ENCODE results near the gene ATP2B1. TPM values are rescaled to one million over a fixed set of nuclear protein-coding genes. Genes with fewer than 3 reads are reported as not detected.
"Not testable (repeated sequence)": the region's sequence is repeated elsewhere in the genome, so short reads cannot be mapped to it uniquely, and the experiment has no call there.

ATP2B1 gene
- total RNA-seq: 36.9 TPM

GRCh38 chr12:89708565-89709156, at the start of gene ATP2B1:
ATP2B1 (minus strand) TSS chr12:89708838; CDS start chr12:89655886, 52,952 bp downstream.
- peak; percentile 67 to 91 (median 88) for DNase-seq (ENCODE audit: low read depth in 2 of 3, low spot score in 2 of 3)

DNA sequence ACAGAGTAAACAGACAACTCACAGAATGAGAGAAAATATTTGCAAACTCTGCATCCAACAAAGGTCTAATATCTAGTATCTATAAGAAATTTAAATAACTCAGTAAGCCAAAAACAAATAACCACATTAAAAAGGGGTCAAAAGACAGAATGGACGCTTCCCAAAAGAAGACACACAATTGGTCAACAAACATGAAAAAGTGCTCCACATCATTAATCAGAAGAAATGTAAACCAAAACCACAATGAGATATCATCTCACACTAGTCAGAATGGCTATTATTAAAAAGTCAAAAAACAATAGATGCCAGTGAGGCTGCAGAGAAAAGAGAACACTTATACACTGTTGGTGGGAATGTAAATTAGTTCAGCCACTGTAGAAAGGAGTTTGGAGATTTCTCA, 49.3 kb upstream of the ATP2B1 start:
- DNase-seq (ENCODE audit: low read depth in 2 of 3, low spot score in 2 of 3): not testable (repeated sequence)

GRCh38 chr12:89756585-89757398, 48.2 kb upstream of the ATP2B1 start:
- peak in 2 of 3 donors; percentile 96 to 99 for DNase-seq (ENCODE audit: low read depth in 2 of 3, low spot score in 2 of 3)

DNA sequence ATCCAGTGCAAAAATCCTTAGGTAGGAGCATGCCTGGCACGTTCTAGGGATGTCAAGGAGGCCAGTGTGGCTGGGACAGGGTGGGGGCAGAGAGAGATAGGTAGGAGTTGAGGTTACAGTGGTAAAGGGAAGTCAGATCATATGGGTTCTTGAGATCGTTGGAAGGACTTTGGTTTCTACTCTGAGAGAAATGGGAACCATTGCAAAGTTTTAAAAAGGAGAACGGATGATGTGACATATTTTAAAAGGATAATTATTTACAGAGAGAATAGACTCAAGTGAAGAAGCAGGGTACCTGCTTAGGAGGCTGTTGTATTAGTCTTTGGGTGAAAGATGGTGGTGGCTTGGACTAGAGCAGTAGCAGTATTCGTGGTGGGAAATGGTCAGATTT, 47.6 kb upstream of the ATP2B1 start:
- DNase-seq (ENCODE audit: low read depth in 2 of 3, low spot score in 2 of 3): peak in 1 of 3 donors; percentile 57

DNA sequence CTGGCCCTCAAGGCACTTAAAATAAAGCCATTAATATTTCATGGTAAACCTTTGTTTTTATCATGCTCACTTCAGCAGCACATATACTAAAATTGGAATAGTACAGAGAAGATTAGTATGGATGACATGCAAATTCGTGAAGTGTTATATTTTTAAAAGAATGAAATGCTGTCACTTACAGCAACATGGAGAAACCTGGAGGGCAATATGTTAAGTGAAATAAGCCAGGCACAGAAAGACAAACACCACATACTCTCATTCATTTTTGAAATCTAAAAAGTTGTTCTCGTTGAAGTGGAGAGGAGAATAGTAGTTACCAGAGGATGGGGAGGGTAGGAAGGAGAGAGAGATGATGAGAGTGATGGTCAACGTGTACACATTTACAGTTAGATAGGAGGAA, 45.4 kb upstream of the ATP2B1 start:
- no peak for DNase-seq (ENCODE audit: low read depth in 2 of 3, low spot score in 2 of 3)

DNA sequence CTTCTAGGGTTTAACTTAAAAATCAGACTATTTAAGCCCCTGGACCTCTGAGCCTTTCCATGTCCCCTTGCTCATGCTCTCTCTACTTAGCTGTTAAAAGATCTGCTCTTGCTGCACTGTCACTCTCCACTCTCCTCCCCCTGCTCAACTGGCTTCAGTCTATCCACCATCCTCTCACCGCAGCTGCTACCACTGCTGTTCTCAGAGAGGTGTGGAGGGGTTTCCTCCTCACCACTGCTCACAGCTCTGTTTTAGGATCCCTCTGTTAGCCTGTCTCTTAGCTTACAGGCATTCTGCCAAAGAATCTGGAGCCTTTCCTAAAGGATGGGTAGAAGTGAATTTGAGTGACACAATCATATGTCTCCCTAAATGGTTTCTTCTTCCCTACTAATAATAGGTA, 43.7 kb upstream of the ATP2B1 start:
- DNase-seq (ENCODE audit: low read depth in 2 of 3, low spot score in 2 of 3): no peak

DNA sequence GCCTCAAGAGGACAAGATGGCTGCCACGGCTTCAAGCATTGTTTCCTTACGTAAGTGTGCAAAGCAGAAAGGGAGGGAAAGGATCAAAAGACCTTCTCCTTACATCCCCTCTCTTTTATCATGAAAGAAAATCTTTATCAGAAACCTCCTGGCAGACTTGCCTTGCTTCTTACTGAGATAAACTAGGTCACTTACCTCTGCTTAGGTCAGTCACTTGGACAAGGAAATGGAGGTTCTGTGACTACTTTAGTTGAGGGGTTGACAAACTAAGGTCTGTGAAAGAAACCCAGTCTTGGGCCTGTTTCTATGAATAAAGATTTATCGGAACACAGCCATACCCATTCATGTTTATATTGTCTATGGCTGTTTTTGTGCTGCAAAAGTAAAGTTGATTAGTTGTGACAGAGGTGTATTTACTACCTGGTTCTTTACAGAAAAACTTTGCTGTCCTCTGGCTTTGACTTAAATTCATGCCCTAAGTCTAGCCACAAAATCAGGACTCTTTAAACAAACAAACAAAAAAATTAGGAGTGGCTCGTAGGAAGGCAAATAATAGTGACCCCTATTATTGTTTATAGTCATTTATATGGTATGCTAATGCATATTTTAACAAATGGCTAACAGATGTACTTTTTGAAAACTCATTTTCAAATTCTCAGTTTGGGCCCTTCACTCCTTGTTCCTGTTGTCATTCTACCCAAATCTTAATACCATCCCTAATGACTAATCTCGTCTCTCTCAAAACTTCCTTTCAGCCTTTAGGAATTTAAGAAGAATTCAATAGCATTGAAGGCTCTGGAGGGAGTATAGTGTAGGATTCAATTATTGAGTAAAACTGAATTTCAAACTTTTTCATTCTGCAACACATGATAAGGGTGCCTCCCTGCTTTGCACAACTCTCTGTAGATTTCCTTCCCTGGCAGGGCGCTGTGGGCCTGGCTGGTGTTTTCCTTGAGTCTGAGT, 42.0 kb upstream of the ATP2B1 start:
- no peak for DNase-seq (ENCODE audit: low read depth in 2 of 3, low spot score in 2 of 3)

GRCh38 chr12:89748791-89749190, 40.2 kb upstream of the ATP2B1 start:
- no peak for DNase-seq (ENCODE audit: low read depth in 2 of 3, low spot score in 2 of 3)

DNA sequence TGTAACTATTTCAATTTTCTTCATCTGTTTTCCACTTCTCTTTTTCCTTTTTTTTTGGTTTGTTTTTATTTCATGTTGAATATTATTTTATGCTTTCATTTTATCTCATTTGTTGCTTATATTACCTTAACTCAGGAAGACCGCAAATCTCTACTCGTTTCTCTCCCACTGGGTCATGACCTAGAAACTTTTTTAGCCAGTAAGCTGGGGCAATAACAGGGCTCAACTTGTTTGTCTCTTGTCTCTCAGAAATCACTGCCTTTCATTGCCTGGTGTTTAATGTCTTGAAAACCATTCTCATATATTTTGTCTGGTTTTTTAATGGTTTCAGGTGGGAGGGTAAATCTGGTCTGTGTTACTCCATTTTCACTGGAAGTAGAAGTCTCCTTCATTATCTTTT, 36.6 kb upstream of the ATP2B1 start:
- no peak for DNase-seq (ENCODE audit: low read depth in 2 of 3, low spot score in 2 of 3)

DNA sequence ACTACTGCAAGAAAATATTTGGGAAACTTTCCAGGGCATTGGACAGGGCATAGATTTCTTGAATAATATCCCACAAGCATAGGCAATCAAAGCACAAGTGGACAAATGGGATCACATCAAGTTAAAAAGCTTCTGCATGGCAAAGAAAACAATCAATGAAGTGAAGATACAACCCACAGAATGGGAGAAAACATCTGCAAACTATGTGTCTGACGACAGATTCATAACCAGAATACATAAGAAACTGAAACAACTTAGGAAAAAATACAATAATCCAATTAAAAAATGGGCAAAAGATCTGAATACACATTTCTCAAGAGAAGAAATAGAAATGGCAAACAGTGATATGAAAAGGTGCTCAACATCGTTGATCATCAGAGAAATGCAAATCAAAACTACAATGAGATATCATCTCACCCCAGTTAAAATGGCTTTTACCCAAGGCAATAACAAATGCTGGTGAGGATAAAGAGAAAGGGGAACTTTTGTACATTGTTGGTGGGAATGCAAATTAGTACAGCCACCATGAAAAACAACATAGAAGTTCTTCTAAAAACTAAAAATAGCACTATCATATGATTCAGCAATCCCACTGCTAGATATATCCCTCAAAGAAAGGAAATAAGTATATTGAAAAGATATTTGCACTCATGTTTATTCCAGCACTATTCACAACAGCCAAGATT, 33.8 kb upstream of the ATP2B1 start:
- no peak for DNase-seq (ENCODE audit: low read depth in 2 of 3, low spot score in 2 of 3)

- DNase-seq (ENCODE audit: low read depth in 2 of 3, low spot score in 2 of 3): no peak
These were observed 32.3 kb upstream of the ATP2B1 start for GRCh38 chr12:89740943-89741342.

GRCh38 chr12:89736995-89737394, 28.4 kb upstream of the ATP2B1 start:
- DNase-seq (ENCODE audit: low read depth in 2 of 3, low spot score in 2 of 3): no peak

GRCh38 chr12:89733579-89734201, 25.1 kb upstream of the ATP2B1 start:
- DNase-seq (ENCODE audit: low read depth in 2 of 3, low spot score in 2 of 3): peak in 2 of 3 donors; percentile 81 to 85

DNA sequence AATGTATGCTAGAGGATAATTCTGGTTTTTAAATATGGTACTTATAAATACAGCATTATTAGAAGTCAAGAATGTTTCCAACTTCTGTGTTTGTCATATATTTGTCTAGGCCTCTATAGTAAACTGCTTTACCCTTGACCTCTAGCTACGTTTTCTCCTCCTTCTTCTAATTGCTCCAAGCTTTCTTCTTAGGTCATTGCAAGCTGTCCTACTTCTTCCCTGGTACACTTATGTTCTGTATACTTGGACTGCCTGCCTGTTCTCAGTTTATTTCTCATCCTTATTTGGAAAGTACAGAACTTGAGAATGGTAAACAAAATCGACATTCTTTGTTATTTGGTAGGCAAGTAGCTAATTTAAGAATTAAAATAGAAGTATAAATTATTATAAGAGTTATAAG, 23.9 kb upstream of the ATP2B1 start:
- DNase-seq (ENCODE audit: low read depth in 2 of 3, low spot score in 2 of 3): no peak

DNA sequence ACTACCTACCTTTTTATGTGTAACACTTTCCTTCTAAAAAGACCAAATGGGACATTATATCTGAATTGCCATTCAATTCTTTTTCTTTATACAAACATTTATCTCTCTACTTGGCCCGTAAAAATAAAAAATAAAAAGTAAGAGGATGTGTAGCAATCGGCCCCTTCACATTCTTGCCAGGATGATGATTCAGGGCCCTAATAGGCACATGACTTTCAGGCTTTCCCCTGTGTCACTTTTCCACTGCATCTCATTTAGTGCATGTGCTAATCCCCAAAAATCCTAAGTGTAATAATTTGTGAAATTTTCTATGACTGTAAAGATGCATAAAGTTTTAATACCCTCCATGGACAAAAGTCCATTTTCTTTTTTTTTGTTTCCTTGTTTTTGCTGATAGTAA, 23.0 kb upstream of the ATP2B1 start:
- DNase-seq (ENCODE audit: low read depth in 2 of 3, low spot score in 2 of 3): peak in 2 of 3 donors; percentile 25 to 29

GRCh38 chr12:89731089-89731488, 22.5 kb upstream of the ATP2B1 start:
- no peak for DNase-seq (ENCODE audit: low read depth in 2 of 3, low spot score in 2 of 3)

- no peak for DNase-seq (ENCODE audit: low read depth in 2 of 3, low spot score in 2 of 3)
These were observed 21.4 kb upstream of the ATP2B1 start for GRCh38 chr12:89729946-89730459.

GRCh38 chr12:89723276-89723675, 14.6 kb upstream of the ATP2B1 start:
- DNase-seq (ENCODE audit: low read depth in 2 of 3, low spot score in 2 of 3): no peak

DNA sequence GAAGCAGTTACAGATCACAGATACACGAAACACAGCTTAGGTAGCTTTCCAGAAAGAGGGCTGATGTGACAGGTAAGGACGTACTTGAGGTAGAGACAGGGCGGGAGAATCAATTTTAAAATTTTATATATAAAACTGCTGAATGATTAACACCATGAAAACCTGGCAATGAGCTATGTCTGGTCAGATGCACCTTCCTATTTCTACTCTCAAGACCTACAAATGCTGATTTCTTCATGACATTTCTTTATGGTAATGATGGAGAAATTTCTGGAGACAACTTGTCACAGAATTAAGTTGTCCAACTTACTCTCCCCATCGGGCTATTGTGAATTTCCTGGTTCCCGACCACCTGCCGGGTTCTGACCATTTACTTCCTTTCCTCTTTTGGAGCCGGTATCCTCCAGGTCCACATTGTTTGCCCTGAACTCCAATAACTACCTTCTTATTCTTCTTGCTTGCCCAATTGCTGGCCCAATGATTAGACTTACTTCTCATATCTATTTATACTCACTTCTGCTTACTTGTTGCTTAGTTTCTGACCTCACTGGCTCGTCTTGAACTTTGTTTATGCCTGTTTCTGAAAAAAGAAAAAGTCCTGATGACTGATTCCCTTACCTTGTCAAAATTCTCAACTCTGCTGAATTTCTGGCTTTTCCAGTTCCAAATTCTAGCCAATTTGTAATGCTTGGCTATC, 12.8 kb upstream of the ATP2B1 start:
- peak in 1 of 3 donors; percentile 50 for DNase-seq (ENCODE audit: low read depth in 2 of 3, low spot score in 2 of 3)

All from hematopoietic multipotent progenitor cell (in vitro differentiated cells).